Activated naive CD4-positive, alpha-beta T cell treated with Interleukin-2 at 50 U/mL for 16 hours (primary cell): ENCODE measurements around the gene PRICKLE3.
A peak's percentile ranks its signal among the peaks of the same experiment; 100 is the strongest.
"Not testable (repeated sequence)": the region's sequence is repeated elsewhere in the genome, so short reads cannot be mapped to it uniquely, and the experiment has no call there.

Source experiments
- DNase-seq: peaks from one replicate; pipeline ENCODE4 v3.0.0-alpha.2; 2020

The PRICKLE3 gene

DNA sequence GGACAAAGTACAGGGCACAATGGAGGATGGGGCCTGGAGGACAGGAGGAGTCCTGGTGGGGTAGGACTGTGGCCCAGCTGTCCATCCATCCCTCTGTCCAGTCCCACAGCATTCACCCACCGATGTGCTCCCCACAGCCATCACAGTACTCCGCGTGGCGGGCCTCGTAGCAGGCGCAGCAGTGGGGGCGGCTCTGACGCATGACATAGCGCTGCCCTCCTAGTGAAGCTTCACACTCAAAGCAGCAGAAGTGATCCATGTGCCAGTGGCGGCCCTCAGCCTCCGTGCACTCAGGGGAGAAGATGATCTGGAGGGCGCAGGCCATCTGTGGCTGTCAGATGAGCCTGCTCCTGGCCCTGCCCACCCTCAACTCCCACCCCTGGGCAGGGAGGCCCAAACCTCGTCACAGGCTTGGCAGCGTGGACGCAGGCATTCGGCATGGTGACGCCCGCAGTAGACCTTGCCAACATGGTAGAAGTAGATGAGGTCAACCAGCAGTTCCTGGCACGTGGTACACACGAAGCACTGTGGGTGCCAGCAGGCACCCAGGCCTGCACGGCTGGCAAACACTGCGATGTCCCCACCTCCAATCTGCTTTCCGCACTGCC, 8.2 kb downstream of the PRICKLE3 start:
- no peak for DNase-seq

DNA sequence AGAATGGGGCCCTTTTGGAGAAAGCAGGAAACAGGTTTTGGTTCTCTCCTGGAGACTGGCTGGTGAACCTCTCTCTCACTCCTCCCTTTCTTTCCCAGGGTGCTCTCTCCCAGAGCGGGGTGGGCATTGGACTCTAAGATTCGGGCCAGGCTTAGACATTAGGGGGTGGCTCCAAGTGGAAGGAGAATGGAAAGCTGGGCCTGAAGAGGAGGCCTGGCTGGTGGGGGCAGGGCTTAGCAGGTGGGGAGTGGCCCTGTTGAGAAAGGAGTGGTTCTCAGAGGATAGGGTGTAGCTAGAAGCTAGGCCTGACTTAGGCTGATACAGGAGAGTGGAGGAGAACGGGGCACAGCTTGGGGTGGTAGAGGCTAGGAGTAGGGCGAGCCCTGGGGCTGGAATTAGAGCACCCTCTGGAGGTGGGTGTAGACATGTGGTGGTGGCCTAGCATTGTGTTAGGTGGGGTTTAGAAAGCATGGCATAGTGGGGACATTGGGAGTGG, 8.8 kb downstream of the PRICKLE3 start:
- DNase-seq = no peak

DNA sequence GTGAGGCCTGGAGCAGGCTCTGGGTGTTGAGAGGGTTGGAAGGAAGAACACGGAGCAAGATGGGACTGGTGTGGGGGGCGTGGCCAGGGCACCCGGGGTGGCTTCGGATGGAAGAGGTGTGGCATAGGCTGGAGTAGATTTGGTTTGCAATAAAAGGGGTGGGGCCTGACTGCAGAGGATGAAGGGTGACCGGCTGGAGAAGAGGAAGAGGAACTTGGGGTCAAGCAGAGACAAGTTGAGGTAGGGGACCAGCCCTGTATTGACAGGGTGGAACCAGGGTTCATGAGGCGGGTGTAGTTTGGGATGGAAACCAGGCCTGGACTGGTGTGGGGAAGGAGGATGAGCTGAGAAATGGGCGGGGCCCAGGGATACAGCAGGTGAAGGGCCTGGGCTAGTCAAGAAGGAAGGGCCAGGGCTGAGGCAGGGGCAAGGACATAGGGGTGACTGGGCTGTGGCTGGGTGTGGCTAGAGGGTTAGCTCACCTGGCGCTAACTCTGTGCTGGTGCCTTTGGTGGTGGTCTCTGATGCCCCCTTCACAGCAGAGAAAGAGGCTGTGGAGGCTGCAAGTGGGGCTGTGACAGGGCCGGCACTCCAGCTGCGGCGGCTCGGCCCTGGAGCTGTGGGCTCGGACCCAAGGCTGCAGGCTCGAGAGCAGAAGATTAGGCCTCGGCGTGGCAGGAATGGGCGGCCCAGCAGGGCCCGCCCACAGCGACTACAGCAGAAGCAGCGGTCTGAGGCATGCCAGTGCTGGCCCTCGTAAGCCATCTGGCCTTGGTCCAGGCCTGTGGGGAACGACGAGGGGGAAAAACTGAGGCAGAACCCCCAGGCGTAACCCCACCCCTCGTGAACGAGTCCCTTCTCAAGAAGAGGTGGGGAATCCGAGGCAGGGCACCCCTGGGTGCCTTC, 9.5 kb downstream of the PRICKLE3 start:
- no peak for DNase-seq

DNA sequence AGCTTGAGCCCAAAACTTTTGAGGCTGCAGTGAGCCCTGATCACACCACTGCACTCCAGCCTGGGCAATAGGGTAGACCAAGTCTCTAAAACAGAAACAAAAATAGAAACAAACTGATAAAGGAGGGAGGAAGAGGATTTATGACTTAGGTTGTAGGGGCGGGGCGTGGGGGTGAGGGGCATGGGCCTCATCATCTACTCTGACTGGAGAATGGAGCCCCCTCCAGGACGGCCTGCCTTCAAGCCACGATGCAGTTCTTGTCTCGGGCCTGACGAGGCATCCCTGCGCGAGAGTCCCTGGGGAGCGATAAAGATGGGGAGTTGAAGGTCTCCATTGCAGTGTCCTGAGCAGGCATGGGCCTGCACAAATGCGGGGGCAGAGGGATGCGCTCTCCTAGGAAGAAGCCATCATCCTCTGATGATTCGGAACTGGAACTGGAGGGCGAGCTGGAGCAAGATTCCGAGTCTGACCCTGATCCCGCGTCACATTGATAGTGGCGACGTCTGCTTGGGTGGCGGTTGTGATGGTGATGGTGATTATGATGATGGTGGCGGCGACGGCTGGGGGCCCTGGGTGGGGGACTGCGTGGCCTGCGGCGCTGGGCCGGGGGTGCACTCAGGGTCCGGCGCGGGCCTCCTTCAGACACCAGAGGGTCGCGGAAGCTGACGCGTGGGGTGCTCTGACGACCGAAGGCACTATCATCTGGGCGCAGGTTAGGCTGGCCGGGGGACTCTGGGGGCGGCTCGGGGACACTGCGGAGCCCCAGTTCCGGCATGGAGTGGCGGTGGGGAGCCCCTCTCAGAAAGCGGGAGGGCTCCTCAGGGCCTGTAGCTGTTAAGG, 10.5 kb downstream of the PRICKLE3 start:
- no peak for DNase-seq

DNA sequence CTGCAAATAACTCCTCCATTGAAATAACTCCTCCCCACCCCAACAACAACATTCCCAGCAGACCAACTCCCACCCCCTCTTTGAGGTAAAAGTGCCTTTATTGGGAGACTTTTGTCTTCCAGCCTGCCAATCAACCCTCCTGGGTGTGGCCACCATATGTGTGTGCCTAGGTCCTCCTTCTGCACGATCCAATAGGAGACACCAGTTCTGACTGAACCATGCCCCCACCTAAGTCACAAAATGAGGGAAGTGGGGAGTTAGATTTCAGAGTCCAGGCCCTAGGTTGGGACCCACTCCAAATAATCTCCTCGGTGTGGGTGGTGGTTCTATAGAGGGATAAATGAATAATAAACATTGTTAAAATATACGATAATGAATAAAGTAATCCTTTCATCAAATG, 11.4 kb downstream of the PRICKLE3 start:
- DNase-seq = no peak

DNA sequence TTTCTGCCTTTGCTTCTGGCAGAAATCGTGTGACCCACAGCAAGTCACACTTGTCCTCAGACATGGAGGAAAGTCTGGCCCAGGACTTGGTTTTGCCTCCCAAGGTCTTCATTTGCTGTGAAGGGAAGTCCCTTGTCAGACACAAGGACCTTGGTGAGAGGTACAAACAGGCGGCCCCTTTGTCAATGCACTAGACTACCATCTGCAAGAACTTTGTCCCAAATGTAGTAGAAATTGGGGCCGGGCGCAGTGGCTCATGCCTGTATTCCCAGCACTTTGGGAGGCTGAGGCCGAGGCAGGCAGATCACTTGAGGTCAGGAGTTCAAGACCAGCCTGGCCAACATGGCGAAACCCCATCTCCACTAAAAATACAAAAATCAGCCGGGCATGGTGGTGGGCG, 12.6 kb downstream of the PRICKLE3 start:
- not testable (repeated sequence) for DNase-seq

DNA sequence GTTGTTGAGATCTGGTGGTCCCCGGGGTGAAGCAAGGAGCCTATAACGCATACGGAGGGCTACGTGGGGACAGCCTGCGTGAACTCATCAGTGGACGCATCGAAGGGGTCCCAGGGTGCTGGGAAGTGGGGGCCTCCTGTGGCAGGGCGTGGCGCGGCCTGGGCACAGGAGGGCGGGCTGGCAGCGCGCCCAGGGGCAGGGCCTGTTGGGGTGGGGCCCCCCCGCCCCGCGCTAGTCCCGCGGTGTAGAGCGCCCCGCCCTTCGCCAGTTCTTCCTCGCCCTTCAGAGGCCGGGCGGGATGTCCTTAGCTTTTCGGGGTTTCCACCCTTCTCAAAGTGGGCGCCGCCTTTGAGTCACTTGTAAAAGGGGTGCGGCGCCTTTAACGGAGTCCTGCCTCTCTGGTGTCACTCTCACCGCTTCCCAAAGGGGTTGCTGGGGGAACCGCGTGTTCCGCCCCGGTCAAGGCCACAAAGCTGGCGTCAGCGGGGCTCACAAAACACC, 13.8 kb downstream of the PRICKLE3 start:
- peak; percentile 69 for DNase-seq

DNA sequence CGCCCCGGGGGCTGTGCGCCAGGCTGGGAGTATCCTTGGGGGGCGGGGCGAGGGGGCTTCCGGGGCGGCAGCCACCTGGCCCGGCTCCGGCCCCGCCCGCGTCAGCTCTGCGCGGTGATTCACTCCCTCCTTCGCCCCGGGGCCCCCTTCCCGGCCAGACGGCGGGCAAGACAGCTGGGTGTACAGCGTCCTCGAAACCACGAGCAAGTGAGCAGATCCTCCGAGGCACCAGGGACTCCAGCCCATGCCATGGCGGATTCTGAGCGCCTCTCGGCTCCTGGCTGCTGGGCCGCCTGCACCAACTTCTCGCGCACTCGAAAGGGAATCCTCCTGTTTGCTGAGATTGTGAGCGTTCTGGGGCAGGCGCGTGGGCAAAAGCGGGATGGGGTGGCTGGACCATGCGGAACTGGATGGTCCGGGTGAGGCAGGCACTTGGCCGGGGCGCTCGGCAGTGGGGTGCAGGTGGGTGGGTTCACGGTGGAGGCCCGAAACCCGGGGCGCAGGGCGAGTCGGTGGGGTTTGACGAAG, 14.4 kb downstream of the PRICKLE3 start, which contains the start of gene PLP2:
Gene PLP2 (plus strand): TSS at position 147 of the 528 bp plus-strand sequence. CDS start 103 bp downstream, at position 250.
- DNase-seq = peak; percentile 75

DNA sequence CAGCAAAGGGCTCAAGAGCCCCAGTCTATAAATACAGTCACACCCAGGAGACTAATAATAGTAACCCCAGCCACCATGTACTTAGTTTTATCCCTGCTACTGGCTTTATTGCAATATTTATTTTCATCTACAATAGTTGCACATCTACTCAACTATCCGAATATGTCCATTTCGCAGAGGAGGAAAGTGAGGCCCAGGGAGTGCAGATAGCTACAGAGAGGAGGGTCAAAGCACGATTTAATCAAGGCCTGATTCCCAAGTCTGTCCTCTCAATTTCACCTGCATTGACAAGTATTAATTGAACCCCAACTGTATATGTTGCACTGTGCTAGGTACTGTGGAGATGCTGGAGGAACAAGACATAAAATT, 18.4 kb downstream of the PRICKLE3 start:
- no peak for DNase-seq

DNA sequence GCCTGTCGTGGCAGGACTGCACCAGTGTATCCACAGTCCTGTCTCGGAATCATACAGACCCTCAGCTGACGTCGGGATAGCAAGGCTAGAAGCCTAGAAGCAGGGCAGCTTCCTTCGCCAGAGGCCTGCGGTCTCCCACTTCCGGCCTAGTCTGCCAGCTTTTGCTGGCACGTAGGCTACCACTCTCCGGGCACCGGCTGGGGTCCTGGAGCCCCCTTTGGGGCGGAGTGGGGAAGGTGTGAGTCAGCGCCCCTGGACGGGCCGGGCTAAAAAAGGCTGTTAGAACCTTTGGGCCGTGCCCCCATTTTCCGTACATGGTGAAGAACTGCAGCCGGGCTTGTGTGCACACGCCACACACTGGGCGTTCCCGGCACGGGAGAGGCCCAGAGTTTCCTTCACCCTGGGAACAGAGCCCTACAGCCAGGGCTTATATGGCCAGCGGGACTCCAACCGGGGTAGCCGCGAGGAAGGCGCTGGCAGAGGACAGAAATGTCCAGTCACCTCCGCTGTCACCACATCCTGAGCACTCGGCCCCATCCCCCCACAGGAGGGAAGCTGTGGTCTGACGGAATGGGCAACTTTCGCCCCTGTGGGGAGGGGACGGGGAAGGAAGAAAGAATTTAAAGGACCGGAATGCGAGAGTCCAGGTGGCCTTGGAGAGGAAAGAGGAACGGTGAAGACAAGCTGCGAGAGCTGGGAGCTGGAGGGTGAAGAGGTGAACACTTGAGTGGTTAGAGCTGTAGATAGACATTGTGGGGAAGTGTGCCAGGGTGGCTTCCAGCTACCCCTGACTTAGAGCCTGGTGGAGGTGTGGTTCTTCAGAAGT, 19.0 kb downstream of the PRICKLE3 start:
- peak; percentile 63 for DNase-seq

DNA sequence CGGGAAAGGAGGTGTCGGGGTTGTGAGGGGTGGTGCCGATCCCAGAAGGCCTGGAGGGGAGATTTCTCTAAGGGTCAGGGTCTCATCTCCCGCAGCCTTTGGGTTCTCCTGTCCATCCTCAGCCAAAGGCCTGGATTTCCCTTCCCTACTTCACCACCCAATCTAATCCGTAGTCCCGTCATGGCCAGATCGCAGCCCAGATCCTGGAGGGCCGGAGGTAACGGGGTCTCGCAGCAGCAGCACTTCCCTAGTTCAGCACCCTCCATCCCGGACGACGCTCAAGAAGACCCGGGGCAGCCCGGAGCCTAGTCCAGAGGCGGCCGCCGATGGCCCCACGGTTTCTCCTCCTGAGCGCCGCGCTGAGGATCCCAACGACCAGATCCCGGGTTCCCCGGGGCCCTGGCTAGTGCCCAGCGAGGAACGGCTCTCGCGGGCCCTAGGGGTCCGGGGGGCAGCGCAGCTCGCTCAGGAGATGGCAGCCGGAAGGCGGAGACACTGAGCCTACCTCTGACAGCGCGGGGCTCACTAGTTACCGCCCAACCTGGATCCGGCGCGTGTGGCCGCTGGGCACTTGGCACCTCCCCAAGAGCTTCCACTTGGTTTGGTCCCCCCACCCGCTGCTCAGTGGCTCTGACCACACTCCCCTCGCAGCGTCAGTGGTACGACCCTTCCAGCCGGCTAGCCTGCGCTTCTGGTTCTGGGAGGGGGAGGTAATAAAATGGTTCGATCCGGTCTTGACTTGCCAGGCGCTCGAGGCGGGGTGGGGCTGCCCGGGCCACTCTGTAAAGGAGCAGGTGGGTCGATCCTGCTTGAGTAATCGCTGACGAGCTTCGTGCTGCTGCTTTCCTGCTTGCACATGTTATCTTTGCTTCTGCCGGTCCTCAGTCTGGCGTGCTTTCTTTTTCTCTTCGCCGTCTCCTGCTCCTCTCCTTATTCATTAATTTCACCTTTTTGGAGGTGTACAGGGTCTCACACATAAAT, 20.0 kb downstream of the PRICKLE3 start:
- peak; percentile 76 for DNase-seq

DNA sequence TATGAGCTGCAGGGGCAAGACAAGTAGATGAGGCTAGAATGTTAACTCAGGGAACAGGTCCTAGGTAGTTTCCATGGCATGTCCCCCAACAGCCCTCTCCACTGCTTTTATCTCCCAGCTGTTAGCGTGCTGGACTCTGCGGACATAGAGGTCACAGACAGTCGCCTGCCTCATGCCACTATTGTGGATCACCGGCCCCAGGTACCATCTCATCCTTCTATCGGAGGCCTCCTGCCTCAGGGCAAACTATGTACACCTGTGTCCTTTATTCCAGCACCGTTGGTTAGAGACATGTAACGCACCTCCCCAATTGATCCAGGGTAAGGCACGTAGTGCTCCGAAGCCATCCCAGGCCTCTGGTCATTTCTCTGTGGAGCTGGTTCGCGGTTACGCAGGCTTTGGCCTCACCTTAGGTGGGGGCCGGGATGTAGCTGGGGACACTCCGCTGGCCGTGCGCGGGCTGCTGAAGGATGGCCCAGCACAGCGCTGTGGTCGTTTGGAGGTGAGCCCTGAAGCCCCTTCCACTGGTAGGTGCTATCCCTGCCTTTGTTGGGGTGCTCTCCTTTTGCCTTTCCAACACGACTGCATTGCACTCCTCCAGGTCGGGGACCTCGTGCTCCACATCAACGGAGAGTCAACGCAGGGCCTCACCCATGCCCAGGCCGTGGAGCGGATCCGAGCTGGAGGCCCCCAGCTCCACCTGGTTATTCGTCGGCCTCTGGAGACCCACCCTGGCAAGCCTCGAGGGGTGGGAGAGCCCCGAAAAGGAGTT, 21.4 kb downstream of the PRICKLE3 start:
- no peak for DNase-seq

DNA sequence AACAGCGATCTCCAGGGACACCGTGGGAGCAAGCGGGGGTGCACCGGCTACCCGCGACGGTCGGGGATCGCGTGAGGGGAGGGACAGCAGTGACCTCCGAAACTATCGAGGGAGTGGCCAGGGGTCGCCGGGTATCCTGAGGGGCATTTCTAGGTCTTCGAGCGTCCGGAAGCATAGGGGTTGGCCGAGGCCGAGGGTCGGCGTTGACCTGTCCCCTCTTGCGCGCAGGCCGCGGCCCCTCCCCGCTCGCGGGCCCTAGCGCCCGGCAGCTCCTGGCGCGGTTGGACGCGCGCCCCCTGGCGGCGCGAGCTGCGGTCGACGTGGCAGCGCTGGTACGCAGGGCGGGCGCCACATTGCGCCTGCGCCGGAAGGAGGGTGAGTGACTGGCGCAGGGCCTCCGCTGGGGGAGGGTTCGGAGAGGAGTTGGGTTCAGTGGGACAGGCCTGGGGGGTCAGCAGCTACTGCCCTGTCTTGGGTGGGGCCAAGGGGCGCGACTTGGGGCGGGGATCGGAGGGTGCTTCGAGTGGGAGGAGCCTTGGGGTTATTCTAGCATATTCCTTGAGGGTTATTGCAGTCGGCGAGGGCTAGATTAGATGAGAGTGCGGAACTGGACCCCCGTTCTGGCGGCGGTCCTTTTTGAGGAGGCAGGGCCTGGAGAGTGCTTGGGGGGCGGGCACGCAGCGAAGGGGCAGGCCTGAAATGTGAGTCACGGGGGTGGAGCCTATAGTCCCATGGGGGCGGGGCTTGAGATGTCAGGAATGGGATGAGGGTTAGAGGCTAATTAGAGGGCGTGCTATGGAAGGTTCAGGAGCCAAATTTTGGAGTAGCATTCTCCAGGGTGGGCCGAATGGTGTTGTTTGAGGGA, 22.4 kb downstream of the PRICKLE3 start:
- peak; percentile 81 for DNase-seq

DNA sequence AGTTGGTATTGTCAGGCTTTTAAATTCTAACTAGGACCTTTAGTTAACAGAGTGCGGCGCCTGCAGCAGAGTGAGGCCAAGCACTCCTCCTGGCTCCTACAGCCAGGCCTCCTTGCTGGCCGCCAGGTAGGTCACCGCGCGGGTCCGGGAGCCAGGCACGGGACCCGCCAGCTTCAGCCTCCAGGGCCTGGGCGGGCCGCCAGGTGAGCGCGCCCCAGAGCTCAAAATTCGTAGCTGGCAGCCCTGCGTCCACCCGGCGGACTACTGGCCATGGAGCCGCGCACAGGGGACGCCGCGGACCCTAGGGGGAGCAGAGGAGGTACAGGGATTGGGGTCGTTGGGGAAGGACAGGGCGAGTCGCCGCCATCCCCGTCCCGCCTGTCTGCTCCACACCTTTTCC, 23.6 kb downstream of the PRICKLE3 start, which contains the start of gene MAGIX:
Gene MAGIX (plus strand): TSS at position 139 of the 400 bp plus-strand sequence. CDS start 132 bp downstream, at position 271.
- DNase-seq = no peak

DNA sequence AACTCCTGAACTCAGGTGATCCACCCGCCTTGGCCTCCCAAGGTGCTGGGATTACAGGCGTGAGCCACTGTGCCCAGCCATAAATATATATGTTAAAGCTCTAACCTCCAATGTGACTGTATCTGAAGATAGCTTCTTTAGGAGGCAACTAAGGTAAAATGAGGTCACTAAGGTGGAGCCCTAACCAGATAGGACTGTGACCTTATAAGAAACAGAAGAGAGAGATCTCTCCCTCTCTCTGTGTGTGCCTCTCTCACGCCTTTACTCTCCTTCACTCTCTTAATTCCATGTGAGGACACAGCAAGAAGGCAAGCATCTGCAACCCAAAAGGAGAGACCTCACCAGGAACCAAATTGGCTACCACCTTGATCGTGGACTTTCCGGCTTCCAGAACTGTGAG, 24.5 kb downstream of the PRICKLE3 start:
- DNase-seq = no peak

DNA sequence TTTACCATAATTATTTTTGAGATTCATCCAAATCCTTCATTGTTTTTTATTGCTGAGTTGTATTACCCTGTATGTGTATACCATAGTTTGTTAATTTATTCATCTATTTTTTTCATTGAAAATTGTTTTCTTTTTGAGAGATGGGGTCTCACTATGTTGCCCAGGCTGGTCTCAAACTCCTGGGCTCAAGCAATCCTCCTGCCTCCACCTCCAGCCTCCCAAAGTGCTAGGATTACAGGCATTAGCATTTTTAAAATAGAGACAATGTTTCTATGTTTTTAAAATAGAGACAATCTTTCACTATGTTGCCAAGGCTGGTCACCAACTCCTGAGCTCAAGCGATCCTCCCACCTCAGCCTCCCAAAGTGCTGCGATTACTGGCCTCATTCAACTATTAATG, 25.3 kb downstream of the PRICKLE3 start:
- DNase-seq = no peak

DNA sequence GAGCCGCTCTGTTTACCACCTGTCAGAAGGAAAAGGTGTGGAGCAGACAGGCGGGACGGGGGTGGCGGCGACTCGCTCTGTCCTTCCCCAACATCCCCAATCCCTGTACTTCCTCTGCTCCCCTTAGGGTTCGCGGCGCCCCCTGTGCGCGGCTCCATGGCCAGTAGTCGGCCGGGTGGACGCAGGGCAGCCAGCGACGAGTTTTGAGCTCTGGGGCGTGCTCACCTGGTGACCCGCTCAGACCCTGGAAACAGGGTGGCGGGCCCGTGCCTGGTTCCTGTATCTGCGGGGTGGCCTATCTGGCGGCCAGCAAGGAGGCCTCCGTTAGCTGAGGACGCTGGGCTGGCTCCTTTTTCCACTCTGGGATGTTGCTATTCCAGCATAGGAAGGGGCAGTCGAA, 29.0 kb downstream of the PRICKLE3 start:
- no peak for DNase-seq
